Activated CD8-positive, alpha-beta memory T cell treated with anti-CD3 and anti-CD28 coated beads for 1 hour (primary cell): ENCODE results near the gene ZDHHC9.

Source experiments
- DNase-seq, 2 donors: peaks; one replicate each; pipeline ENCODE4 v3.0.0-alpha.2; 2020; ENCODE audit warnings: low read depth in 1 of 2; ENCODE audit errors: extremely low read depth in 1 of 2

ZDHHC9 gene

DNA sequence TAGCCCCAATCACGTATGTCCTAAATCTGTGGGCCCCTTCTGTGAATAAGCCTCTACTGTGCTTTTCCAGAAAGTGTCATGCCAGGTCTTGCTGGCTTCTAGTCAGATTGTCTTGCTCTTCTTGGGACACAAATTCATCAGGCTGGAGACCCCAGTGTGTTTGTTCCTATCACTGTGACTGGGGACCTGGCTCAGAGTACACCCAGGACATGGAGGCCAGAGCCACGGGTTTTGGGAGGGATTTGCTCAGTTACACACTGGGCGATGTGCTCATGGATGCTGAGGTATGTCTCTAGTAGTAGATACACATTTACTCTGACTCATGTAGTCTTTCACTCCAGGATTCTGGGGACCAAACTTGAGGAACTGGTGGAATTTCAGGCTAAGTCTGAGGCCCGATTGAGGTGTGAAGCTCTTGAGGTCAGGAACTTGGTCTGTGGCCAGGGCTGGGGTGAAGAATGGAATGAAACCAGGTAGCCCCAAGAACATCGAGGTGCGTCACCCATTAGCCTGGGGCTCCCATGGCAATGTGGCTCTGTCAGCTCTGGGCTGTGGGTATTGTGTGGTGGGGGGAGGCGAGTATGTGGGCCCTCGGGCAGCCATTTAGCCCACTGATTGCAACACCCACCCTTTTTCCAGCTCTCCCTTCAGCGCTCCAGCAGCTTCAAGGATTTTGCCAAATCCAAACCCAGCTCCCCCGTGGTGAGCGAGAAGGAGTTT lies 56.2 kb downstream of the ZDHHC9 start:
- no peak for DNase-seq

DNA sequence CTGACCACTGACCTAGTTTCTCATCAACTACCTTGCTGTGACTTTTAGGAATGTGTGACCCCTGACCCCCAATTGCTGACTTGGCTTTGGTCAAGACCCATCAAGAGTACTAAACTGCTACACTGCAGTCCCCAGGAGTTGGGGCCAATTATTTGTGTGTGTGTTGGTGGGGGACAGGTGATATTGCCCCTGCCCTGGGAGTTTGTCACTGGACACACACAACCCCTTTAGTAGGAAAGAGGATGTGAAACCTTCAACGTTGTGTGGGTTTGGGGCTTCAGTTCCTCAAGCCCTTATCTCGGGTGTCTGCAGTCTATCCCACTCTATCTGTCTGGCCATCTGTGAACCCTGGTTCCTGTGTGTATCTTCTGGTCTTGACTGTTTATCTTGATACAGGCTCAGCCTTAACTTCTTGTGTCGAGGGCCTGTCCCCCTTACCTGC lies 57.5 kb downstream of the ZDHHC9 start:
- no peak for DNase-seq

DNA sequence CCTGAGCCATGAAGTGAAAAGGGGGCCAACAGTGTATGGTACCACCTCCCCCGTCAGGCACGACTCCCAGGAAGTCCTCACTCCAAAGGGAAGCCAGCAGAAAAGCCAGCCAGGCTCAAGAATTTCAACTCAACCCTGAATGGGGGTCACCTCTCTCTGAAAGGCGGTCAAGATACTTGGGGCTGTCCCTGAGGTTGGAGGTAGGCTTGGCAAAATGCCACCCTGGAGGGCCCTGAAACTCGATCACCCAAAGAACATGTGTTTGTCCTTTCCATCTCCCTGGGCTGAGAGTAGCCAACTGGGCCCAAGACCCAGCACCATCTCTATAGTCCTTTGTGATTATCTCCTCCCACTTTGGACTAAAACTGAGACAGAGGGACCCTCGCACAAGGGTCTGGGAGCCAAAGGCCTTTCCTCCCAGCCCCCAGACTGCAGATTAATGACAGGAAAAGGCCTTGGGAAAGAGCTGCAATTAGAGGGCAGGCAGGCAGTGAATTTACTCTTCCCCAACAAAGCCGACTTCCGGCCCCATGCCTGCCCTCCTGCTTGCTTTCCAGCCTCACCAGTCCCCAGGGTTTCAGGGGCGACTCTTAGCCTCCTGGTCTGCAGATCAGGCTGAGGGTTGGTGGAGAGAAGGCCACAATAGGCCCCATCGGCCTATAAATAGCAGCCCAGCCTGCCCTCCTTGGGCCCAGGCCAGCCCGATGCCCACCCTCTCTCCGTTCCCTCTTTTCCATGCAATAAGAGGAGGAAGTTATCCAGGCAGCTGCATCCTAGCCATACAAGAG lies 58.3 kb downstream of the ZDHHC9 start:
- no peak for DNase-seq

DNA sequence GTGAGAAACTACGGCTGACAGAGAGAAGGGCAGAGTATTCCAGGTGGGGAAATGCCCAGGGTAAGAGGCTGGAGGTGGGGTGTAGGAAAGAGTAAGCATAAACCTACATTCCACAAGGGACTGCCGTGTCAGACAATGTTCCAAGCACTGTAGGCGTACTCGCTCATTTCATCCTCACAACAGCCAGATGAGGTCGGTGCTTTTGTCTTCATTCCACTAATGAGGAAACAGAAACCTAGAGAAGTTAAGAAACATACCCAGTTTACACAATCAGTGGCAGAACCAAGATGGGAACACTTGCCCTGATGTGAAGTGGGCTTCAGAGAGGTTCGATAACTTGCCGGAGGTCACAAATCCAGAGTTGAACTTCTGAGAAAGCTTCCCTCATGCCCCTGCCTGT lies 59.3 kb downstream of the ZDHHC9 start:
- no peak for DNase-seq

DNA sequence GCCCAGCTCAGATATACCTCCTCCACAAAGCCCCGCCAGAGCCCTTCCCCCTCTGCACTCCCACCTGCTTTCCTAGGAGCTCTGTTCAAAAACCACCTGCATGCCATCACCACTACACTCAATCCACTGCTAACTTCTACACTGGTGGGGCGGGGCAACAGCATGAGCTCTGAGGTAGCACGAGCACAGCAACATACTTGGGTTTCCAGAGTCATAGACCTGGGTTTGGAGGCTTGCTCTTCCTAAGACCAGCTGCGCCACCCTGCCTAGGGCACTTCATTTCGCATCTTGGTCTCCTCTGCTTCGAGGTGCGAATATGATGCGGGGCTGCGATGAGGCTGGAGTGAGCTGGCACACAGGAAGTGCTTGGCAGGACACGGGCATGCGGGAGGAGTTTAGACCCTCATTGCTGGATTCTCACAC lies 60.4 kb downstream of the ZDHHC9 start:
- no peak for DNase-seq

DNA sequence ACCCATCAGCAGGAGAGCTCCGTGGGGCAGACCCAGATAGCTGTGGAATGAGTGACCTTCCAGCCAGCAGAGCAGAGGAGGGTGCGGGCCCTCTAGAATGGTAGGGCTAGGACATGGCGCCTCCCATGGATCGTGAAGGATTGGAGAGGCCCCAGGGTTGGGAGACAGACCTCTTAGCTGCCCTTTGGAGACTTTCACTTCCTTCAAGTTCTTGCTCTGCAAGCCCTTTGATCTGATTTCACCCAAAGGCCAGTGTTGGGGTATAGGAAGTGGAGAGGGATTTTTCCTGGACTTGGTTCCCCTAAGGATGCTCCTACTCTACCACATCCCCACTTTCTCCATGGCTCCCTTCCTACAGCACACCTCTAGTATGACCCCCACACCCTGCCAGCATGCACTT lies 61.0 kb downstream of the ZDHHC9 start:
- no peak for DNase-seq

DNA sequence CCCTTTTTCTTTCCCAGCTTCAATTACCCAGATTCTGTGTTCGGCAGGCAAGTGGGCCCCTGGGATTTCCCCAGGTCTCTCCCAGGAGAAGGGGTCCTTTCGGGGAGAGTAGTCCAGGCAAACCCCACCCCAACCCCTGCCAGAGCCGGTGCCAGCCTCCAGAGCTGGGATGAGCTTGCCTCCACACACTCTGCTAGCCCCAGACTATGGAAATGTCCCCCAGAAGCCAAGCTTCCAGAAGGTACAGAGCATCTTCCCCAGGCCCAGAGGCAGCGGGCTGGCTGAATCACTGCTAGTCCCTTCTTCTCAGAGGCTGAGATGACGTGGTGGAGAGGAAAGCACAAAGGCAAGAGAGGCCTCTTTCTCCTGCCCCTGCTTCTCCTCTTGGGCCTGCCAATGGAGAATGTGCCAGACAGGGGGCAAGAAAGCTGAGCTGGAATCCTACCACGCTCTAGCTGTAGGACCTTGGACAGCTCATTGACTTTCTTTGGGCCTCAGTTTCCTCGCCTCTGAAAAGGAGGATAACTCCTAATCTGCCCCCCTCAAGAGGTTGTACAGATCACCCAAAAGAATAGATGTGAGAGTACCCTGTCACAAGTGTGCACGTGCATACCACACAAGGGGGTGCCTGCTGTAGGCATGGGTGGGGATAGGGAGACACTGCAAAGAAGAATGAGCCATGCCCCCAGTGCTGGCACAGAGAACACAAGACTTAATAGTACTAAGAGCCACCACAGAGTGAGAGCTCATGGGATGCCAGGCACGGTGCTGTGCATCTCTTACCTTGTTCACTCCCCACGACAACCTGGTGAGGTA lies 61.8 kb downstream of the ZDHHC9 start:
- no peak for DNase-seq

DNA sequence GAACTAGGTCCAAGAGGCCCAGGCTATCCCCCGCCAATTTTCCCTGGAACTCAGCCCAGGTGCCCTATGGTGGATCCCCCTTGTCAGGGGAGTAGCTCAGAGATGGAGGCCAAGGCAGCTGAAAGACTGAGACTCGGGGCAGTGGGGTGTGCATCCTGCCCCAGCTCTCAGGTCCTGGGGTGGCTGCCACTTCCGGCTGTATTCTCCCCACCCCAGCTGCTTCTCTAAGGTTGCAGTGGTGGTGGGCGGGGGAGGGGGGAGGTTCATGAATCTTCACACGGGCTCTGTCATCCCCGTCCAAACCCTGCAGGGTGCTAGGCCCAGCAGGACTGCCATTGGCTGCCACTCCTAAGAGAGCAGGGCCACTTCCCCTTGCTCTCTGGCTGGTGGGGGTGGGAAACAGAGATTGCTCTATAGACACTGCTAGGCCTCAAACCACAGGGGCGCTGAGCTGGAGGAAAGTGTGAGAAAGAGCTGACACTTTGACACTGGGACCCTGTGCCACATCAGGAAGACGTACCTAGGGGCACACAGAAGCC lies 62.5 kb downstream of the ZDHHC9 start:
- peak; percentile 41 to 57 for DNase-seq

DNA sequence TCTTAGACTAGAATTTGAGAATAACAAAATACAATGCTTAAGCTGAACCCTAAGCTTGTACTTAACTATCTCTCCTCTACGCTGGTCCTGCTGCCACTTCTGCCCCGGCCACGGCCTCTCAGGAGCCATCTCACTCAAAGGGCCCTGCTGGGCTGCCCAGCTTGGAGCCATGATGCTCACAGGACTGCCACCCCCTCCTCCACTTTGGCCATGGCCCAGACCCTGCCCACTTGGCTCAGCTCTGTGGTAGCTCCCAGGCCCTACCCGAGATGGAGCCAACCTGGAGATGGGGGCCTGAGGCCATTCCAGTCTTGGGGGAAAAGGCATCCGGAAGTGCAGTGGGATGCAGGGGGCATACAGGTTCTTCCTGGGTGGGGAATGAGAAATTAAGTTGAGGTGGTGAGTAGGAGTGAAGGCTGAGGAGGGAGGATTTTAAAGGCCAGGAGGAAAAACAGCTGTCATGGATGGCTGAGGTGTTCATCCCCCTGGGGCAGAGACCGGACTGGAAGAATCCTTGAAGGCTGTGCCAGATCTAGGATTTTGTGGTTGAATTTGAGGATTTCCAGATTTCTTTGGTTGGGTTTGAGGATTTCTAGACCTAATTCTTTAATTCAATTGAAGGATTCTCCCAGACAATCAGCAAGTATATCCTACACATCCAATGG lies 63.1 kb downstream of the ZDHHC9 start:
- no peak for DNase-seq

DNA sequence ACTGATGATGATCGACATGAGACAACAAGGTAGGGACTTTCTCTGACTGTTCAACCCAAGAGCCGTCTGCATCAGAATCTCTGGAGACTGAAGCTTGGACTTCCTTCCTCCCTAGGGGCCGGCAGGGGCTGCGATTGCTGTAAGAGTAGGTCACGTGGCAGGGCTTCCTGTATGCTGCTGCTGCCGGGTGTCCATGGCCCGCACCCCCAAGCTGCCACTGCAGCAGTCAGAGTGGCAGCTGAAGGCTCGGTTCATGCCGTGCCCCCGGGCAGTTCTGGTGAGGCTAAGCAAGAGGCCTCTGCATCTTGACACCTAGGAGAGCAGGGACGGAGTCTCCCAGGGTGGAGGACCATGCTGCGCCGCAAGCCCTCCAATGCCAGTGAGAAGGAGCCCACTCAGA lies 63.9 kb downstream of the ZDHHC9 start, which contains the start of gene SASH3:
Gene SASH3 (plus strand): TSS at position 203 of the 400 bp plus-strand sequence. CDS start 149 bp downstream, at position 352.
- peak in 1 of 2 donors; percentile 40 for DNase-seq

DNA sequence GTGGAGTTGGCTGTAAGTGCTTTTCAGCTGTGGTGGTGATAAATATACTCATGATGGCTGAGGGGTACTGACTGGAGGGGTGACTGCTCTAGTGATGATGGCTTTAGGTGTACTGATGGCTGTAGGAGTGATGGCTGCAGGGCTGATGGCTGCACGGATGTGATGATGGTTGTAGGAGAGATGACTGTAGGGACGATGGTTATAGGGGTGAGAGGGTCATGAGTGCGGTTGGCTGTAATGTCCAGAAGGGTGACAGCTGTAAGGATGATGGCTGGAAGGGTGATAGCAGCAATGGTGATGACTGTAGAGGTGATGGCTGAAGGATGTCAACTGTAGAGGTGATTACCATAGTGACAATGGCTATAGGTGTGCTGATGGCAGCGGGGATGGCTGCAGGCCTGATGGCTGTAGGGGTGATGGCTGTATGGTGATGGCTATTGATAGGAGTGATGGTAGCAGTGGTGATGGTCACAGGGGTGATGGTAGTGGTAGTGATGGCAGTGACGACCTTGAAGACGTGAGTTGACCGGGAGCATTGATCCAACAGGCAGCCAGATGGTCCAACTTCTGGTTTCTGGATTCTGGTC lies 64.5 kb downstream of the ZDHHC9 start:
- no peak for DNase-seq

DNA sequence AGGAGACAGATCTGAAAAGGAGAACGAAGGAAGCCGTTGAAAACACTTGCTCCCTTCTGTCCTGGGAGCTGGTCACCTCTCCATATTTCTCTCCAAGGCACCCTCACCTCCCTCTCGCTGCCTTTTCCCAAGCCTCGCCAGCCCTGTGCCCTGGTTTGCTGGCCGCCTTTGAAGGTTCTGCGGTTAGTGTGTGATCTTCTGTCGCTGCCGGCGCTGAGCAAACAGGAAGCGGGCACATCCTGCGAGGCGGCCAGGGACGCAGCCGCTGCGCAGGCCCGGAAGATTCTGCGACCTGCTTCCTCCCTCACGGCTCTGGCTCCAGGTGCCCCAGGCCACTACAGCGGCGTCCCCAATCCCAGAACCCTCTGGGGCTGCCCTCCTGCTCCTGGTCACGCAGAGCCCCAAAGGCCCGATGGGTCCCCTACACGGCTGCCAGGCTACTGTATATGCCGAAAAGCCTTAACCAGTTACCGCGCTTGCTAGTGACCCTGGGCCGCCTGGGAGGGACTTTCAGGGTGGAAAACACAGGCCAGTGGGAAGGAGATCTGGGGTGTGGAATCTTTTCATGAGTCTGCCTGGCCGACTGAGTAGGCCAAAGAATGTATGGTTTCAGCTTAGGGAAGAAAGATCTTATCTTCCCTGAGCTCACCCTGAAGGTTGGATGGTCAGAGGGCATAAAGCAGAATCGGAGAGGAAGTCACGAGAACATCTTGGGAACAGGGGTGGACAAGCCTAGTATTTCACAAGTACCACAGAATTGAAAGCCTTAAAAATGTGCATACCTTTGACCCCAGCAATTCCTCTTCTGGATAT lies 66.3 kb downstream of the ZDHHC9 start:
- peak; percentile 32 to 42 for DNase-seq

DNA sequence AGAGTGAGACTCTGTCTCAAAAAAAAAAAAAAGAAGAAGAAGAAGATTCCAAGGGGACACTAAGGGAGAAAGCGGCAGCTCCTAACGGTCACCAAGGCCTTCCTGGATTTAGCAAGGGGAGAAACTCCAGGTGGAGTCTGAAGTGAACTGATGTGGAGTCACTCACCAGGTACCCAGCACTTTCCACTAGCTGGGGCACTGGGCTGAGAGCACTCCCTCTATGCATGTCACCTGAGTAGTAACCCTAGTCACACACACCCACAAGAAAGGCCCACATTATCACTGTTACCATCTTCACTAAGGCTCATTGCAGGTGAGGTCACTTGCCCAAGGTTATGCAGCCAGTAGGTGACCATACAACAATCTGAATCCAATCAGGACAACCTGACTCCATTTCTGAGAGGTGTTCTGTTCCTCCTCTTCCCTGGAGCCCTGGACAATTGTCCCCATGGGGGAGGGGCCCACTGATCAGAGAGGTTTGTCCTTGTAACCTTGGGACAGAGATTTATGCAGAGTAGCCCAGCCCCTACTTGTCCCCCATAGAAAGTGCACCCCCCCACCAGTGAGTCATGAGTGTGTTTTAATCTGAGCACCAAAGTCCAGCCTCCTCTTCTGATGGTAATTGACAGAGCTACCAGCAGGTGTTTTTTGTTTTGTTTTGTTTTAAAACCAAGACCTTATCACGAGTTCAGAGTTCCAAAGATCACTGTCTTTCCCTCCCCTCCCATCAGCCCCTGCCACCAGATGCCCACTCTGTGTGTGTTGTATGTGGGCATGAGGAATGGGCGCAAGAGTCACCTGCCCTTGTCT lies 69.8 kb downstream of the ZDHHC9 start:
- DNase-seq = no peak

DNA sequence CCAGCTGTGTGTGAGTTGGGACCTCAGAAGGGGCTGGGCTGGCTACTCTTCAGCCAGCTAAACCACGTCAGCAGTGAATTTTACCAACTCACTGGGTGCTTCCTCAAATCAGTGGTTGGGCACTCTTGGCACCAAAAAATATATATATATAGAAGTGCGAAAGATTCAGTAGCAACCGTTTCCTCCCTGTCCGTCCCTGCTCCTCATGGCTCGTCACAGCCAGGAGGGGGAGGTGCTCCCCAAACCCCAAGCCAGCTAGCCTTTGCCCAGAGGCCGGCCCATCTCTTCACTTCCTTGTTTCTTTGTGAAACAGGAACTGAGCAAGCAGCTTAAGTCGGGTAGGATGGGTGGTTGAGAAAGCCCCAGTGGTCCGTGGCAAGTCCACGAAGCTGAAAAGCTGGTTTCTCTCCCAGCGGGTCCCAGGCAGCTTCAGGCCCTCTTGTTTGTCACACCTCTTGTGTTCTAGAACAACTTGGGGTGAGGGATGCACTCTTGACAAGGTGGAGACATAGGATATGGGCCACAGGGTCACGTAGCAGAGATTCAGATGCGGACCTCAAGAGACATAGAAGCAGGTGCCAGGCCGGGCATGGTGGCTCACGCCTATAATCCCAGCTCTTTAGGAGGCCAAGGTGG lies 70.8 kb downstream of the ZDHHC9 start:
- no peak for DNase-seq

DNA sequence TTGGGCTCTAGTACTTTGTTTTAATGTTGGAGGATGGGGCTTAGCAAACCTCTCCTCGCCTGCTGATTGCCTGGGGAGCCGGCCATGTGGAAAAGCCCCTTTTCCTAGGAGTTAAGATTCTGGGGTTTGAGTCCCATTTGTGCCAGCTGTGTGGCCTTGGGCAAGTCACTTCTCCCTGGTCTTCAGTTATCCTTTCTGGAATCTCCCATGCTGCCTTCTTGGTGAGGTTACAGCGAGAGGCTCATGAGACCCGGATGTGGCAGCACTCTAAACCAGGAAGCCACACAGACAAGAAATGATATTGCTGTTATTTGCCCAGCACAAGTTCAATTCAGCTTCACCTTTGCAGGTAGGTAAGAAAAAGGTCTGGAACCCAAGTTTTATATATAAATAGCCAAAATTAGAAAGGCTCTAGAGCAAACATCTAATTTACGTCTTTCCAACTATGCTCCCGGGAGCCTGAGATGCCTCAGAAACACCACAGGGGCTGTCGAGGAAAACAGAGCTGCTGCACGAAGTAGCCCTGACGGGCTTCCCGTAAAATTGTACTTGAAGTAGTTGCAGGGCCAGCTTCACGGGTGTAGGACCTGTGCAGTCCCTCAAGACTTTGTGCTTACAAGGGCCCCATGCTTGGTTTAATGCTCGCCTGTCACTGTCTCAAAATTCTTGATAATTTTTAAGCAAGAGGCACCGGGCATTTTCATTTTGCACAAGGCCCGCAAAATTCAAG lies 72.3 kb downstream of the ZDHHC9 start:
- no peak for DNase-seq

DNA sequence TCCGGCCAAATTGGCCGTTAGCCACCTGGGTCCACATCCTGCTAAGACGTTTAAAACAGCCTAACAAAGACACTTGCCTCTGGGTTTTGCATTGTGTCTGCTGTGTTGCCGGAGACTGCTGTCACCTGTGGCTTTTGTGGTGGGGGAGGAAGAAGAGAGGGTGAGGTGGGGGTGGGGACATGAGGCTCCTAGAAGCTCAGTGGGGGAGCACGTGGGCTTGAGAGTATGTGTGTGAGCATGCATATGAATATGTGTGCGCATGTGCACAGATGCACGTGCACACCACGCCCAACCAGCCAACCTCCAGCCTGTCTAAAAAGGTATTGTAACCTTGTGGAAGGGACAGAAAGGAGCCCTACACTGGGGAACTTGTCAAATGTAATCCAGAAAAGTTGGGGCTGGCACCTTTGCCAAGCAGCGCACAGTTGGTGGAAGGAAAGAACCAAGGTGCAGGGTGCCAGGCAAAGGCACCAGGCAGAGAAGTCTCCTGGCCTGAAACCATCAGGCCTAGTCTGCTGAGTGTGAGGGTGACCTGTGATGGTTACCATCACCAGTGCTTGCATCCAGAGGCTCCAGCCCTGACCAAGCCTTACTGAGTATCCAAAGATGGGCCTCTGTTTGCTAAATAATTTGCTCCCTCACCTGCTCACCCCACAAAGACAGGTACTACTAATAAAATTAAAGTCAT lies 74.1 kb downstream of the ZDHHC9 start:
- peak; percentile 38 to 45 for DNase-seq
